Stimulated activated naive B cell treated with anti-CD40 and anti-IgM and Interleukin-4, amounts not matched to agents 10 μg/mL and 1 μg/mL and 100 μg/mL, for 72 hours (primary cell): ENCODE results near the gene GNB5.

Experiments used
- ATAC-seq, 2 donors: fragments of 150-1000 bp; cut with Tn5 transposase; replicated peaks; 2 replicates each; pipeline ENCODE4 v1.10.0; 2021; ENCODE audit warnings: moderate library complexity in 1 of 2
- DNase-seq: peaks from one replicate; pipeline ENCODE4 v3.0.0; 2021
- H3K27ac Mint-ChIP-seq: one replicate; pipeline ENCODE4 v1.8.0; 2022; ENCODE audit warnings: mild to moderate bottlenecking, mixed read lengths
- H3K27me3 Mint-ChIP-seq, 2 donors: one replicate each; pipeline ENCODE4 v1.8.0; 2022; ENCODE audit warnings: mixed read lengths in 2 of 2
- H3K36me3 Mint-ChIP-seq, 2 donors: one replicate each; pipeline ENCODE4 v1.8.0; 2022; ENCODE audit warnings: mixed read lengths in 2 of 2, mild to moderate bottlenecking in 1 of 2
- H3K4me1 Mint-ChIP-seq, 2 donors: one replicate each; pipeline ENCODE4 v1.8.0; 2022; ENCODE audit warnings: mixed read lengths in 2 of 2, mild to moderate bottlenecking in 1 of 2
- H3K4me3 Mint-ChIP-seq, 2 donors: one replicate each; pipeline ENCODE4 v1.8.0; 2022; ENCODE audit warnings: mild to moderate bottlenecking in 2 of 2, mixed read lengths in 2 of 2, moderate library complexity in 1 of 2
- H3K9me3 Mint-ChIP-seq, 2 donors: one replicate each; pipeline ENCODE4 v1.8.0; 2022; ENCODE audit warnings: mixed read lengths in 2 of 2, mild to moderate bottlenecking in 1 of 2

Gene GNB5

DNA sequence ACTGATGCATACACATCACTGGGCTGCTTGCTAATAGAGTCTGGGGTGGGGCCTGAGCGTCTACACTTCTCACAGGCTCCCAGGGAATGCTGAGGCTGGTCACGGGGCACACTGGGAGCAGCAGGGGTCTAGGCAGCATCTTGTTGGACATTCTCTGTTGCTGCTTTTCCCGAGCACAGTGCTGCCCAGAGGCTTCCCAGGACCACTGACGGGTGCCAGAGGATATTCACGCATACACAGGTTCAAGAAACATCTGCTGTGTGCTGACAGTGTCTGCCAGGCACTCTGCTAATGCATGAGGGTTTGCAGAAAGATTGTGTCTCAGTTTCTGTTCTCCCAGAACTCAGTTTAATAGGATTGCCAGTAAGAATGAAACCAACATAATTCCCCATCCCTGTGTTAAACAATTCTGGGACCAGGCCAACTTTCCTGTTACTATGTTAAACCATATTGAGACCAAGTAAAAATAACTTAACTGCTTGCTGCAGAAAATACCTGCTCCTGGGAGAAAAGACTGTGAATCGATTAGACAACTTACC is 54.7 kb downstream of the GNB5 start:
- no peaks in the 10 kb centered on the region for H3K9me3 Mint-ChIP-seq
- no peaks in the 10 kb centered on the region for H3K27me3 Mint-ChIP-seq
- no peak for DNase-seq

GRCh38 chr15:52134502-52135144 is 56.6 kb downstream of the GNB5 start:
- Mint-ChIP-seq H3K27ac (no peak overlapping the region), H3K36me3 (peaks cover 27 to 49% of the 10 kb centered on the region in 2 donors), H3K4me1 (peaks cover 19 to 22% of the 10 kb centered on the region in 2 donors), H3K4me3 (no peak overlapping the region), H3K27me3 (no peaks in the 10 kb centered on the region), H3K9me3 (no peaks in the 10 kb centered on the region)
- DNase-seq (no peak), ATAC-seq (no peak)

More for the DNA sequence above, 54.7 kb downstream of the GNB5 start:
- no peak for ATAC-seq
- H3K36me3 Mint-ChIP-seq: peaks cover 33 to 56% of the 10 kb centered on the region in 2 donors
- peaks cover 27 to 29% of the 10 kb centered on the region in 2 donors for H3K4me1 Mint-ChIP-seq
- H3K27ac Mint-ChIP-seq: no peak overlapping the region
- H3K4me3 Mint-ChIP-seq: no peak overlapping the region

GRCh38 chr15:52133510-52134220 is 57.5 kb downstream of the GNB5 start:
- DNase-seq: no peak
- ATAC-seq: no peak
- H3K27ac Mint-ChIP-seq: no peak overlapping the region
- H3K9me3 Mint-ChIP-seq: no peaks in the 10 kb centered on the region
- H3K27me3 Mint-ChIP-seq: no peaks in the 10 kb centered on the region
- peaks cover 18 to 21% of the 10 kb centered on the region in 2 donors for H3K4me1 Mint-ChIP-seq
- H3K36me3 Mint-ChIP-seq: peaks cover 29 to 46% of the 10 kb centered on the region in 2 donors
- no peak overlapping the region for H3K4me3 Mint-ChIP-seq

DNA sequence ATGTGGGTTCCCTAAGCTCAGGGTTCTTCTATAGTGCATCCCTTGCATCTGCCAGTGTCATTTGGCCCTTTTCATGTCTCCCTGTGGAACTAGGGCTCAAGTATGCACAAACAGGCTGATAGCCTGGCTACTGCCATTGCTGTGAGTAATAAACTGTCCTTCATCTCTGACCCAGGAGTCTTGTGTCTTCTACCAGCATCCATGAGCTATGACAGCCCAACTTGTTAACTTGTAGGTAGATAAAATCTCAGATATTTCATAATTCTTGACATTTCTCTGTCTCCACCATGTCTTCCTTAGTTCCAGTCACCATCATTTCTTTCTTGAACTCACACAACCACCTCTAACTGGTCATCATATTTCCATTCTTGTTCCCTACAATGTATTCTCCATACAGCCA is 59.1 kb downstream of the GNB5 start:
- no peak overlapping the region for H3K4me3 Mint-ChIP-seq
- H3K36me3 Mint-ChIP-seq: peaks cover 23 to 42% of the 10 kb centered on the region in 2 donors
- no peaks in the 10 kb centered on the region for H3K9me3 Mint-ChIP-seq
- peaks cover 8 to 14% of the 10 kb centered on the region in 2 donors for H3K4me1 Mint-ChIP-seq
- ATAC-seq: no peak
- no peaks in the 10 kb centered on the region for H3K27me3 Mint-ChIP-seq
- DNase-seq: no peak
- H3K27ac Mint-ChIP-seq: no peak overlapping the region

- no peak for ATAC-seq
- Mint-ChIP-seq H3K27me3 (no peaks in the 10 kb centered on the region), H3K27ac (peak overlapping the region; percentile 62), H3K9me3 (no peaks in the 10 kb centered on the region), H3K4me1 (peaks cover 2 to 4% of the 10 kb centered on the region in 2 donors), H3K36me3 (peaks cover 19 to 42% of the 10 kb centered on the region in 2 donors), H3K4me3 (no peak overlapping the region)
- no peak for DNase-seq
Observed at GRCh38 chr15:52128568-52128967, 62.6 kb downstream of the GNB5 start.

- Mint-ChIP-seq H3K4me3 (no peak overlapping the region), H3K36me3 (peaks cover 12 to 26% of the 10 kb centered on the region in 2 donors), H3K4me1 (peaks cover 2 to 4% of the 10 kb centered on the region in 2 donors), H3K27me3 (no peaks in the 10 kb centered on the region), H3K9me3 (no peaks in the 10 kb centered on the region), H3K27ac (no peak overlapping the region)
- ATAC-seq (no peak), DNase-seq (no peak)
Observed at GRCh38 chr15:52124270-52124880, 66.8 kb downstream of the GNB5 start.

DNA sequence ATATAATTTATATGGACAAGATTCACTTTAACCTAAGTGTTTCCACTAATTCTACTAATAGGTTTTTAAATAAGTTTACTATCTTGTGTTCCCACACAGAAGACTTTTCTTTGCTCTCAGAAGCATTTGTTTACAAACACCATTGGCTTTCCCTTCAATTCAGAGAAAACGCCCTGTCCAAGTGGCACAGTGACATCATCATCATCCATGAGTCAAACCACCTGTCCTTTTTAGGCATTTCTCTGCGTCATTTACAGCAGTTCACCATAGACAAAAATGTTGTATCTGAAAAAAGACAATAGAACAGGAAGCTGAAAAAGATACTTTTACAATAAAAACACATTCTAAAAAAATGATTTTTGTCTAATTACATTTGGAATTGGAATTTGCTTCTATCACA is 69.3 kb downstream of the GNB5 start:
- no peaks in the 10 kb centered on the region for H3K9me3 Mint-ChIP-seq
- no peak overlapping the region for H3K4me3 Mint-ChIP-seq
- H3K27me3 Mint-ChIP-seq: no peaks in the 10 kb centered on the region

GRCh38 chr15:52121006-52121405 is 70.2 kb downstream of the GNB5 start:
- ATAC-seq (no peak), DNase-seq (no peak)
- Mint-ChIP-seq H3K4me3 (no peak overlapping the region), H3K4me1 (peaks cover 2 to 10% of the 10 kb centered on the region in 2 donors), H3K27ac (no peak overlapping the region), H3K36me3 (peaks cover 11 to 21% of the 10 kb centered on the region in 2 donors), H3K27me3 (no peaks in the 10 kb centered on the region), H3K9me3 (no peaks in the 10 kb centered on the region)

More for the DNA sequence above, 69.3 kb downstream of the GNB5 start:
- no peak for DNase-seq
- no peak for ATAC-seq
- peaks cover 11 to 21% of the 10 kb centered on the region in 2 donors for H3K36me3 Mint-ChIP-seq
- H3K4me1 Mint-ChIP-seq: peaks cover 2 to 4% of the 10 kb centered on the region in 2 donors
- H3K27ac Mint-ChIP-seq: no peak overlapping the region

- Mint-ChIP-seq H3K27me3 (no peaks in the 10 kb centered on the region), H3K27ac (no peak overlapping the region), H3K9me3 (no peaks in the 10 kb centered on the region), H3K4me1 (peaks cover 5 to 15% of the 10 kb centered on the region in 2 donors), H3K4me3 (no peak overlapping the region), H3K36me3 (peaks cover 10 to 19% of the 10 kb centered on the region in 2 donors)
- ATAC-seq (no peak), DNase-seq (no peak)
Observed at GRCh38 chr15:52120488-52120887, 70.7 kb downstream of the GNB5 start.

- no peaks in the 10 kb centered on the region for H3K27me3 Mint-ChIP-seq
- H3K4me1 Mint-ChIP-seq: peaks cover 3 to 11% of the 10 kb centered on the region in 2 donors
- H3K27ac Mint-ChIP-seq: peak overlapping the region; percentile 44
- H3K4me3 Mint-ChIP-seq: no peak overlapping the region
- no peak for DNase-seq
- no peaks in the 10 kb centered on the region for H3K9me3 Mint-ChIP-seq
- no peak for ATAC-seq
- H3K36me3 Mint-ChIP-seq: peaks cover 8% of the 10 kb centered on the region in 2 donors
Observed at GRCh38 chr15:52118969-52119749, 72.0 kb downstream of the GNB5 start.

DNA sequence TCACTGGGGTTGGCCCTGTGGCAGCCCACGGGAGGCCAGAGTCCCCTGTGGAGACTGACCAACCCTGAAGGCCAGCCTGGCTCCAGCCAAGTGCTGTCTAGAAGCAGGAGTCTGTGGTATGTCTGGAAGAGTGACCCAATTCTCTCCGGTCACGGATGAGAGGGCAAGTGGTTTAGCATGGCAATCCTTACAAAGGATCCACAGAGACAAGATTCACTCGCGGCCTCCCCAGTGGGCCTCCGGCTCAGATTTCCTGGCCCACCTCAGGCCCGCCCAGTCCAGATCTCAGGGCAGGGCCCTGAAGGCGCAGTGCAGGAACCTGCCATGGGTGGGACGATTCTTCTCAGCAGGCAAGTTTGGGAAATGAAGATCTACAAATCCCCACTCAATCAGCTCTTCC is 73.6 kb downstream of the GNB5 start:
- DNase-seq (no peak), ATAC-seq (no peak)
- Mint-ChIP-seq H3K36me3 (peaks cover 0 to 5% of the 10 kb centered on the region in 2 donors), H3K27ac (no peak overlapping the region), H3K9me3 (no peaks in the 10 kb centered on the region), H3K4me3 (no peak overlapping the region), H3K27me3 (peaks cover 0 to 7% of the 10 kb centered on the region in 2 donors), H3K4me1 (peaks cover 3 to 11% of the 10 kb centered on the region in 2 donors)

- no peak for DNase-seq
- H3K27me3 Mint-ChIP-seq: peaks cover 7 to 15% of the 10 kb centered on the region in 2 donors
- H3K27ac Mint-ChIP-seq: no peak overlapping the region
- peak in 1 of 2 donors; percentile 29 for ATAC-seq
- no peaks in the 10 kb centered on the region for H3K9me3 Mint-ChIP-seq
- no peak overlapping the region for H3K4me3 Mint-ChIP-seq
- peaks cover 0 to under 1% of the 10 kb centered on the region in 2 donors for H3K36me3 Mint-ChIP-seq
- peaks cover 11 to 23% of the 10 kb centered on the region in 2 donors for H3K4me1 Mint-ChIP-seq
Observed at GRCh38 chr15:52115598-52116427, 75.4 kb downstream of the GNB5 start.
